Measurements from ENCODE around the gene AASS. TPM values are rescaled to one million over a fixed set of nuclear protein-coding genes. Genes with fewer than 3 reads are reported as not detected.

The AASS gene
- total and polyA plus RNA-seq, 2 of the 8 experiments (the other 6 are each of a cell fraction or from before 2014, with no cell fraction given), result 203 to 394 TPM

- H3K23ac ChIP-seq (ENCODE audit: insufficient read length), result no peak overlapping the region
- no peak for TF ChIP-seq HDAC6 (IDR thresholded peaks at IDR 0.05; ENCODE audit: low read depth, low read length)
- TF ChIP-seq SP2 (IDR thresholded peaks at IDR 0.05; ENCODE audit: low read length), result no peak
- TF ChIP-seq CTBP2 (IDR thresholded peaks at IDR 0.05; ENCODE audit: borderline replicate concordance, insufficient read depth, insufficient read length, low read length), result no peak
- TF ChIP-seq EZH2 (IDR thresholded peaks at IDR 0.05; ENCODE audit: low read depth, low read length, severe bottlenecking), result no peak
- TF ChIP-seq SAP30 (IDR thresholded peaks at IDR 0.05; ENCODE audit: insufficient read depth, insufficient replicate concordance, low read length), result no peak
- TF ChIP-seq SIX5 (IDR thresholded peaks at IDR 0.05; ENCODE audit: low read depth, low read length), result no peak
- H4K20me1 ChIP-seq (replicated peaks in 1 of 2; ENCODE audit: control insufficient read depth in 1 of 2, insufficient read depth in 2 of 2, low read length in 2 of 2), result no peaks in the 10 kb centered on the region
- DNase-seq (ENCODE audit: low read depth in 1 of 2, low spot score in 2 of 2) (no peak), FAIRE-seq (no peak)
- no peak overlapping the region for H2BK12ac ChIP-seq (ENCODE audit: low read depth, low read length)
- no peak overlapping the region for H2AK5ac ChIP-seq (ENCODE audit: low read depth, low read length)
- peaks cover 0 to 14% (median 1%) of the 10 kb centered on the region in 4 experiments; a peak in 3 of 8 replicates for H3K36me3 ChIP-seq (ENCODE audit: control insufficient read depth in 2 of 4, insufficient read depth in 4 of 4, low read length in 3 of 4)
- no peak overlapping the region for H4K8ac ChIP-seq (ENCODE audit: extremely low read depth, insufficient read depth, low read length)
- H3K4ac ChIP-seq (replicated peaks; ENCODE audit: insufficient read length, low read depth, low read length), result no peak overlapping the region
- POLR2A ChIA-PET (ENCODE audit: partially characterized antibody), result no interaction called here
- H2BK15ac ChIP-seq (ENCODE audit: low read length), result no peak overlapping the region
- no peak overlapping the region for H2BK5ac ChIP-seq (ENCODE audit: low read depth, low read length)
- H3K9me3 ChIP-seq (ENCODE audit: insufficient read depth in 2 of 2, low read depth in 1 of 2, low read length in 1 of 2), result no peaks in the 10 kb centered on the region
- H2BK20ac ChIP-seq (ENCODE audit: low read length), result no peak overlapping the region
- H3K79me2 ChIP-seq (ENCODE audit: control insufficient read depth in 1 of 2, insufficient read depth in 2 of 2, low read length in 2 of 2), result no peaks in the 10 kb centered on the region
- H4K5ac ChIP-seq (ENCODE audit: insufficient read length, low read depth, low read length), result no peak overlapping the region
- no peaks in the 10 kb centered on the region for H3K4me1 ChIP-seq (replicated peaks in 1 of 4; ENCODE audit: control insufficient read depth in 3 of 4, insufficient read depth in 4 of 4, low read length in 3 of 4)
- H3K27me3 ChIP-seq (replicated peaks in 1 of 4; ENCODE audit: control insufficient read depth in 3 of 4, extremely low read depth in 1 of 4, insufficient read depth in 3 of 4, low read length in 3 of 4), result peaks cover 0 to 1% (median 0%) of the 10 kb centered on the region in 4 experiments; a peak in 1 of 7 replicates
- no peak overlapping the region for H3K27ac ChIP-seq (ENCODE audit: low read depth, low read length)
- H3K14ac ChIP-seq (ENCODE audit: insufficient read length), result no peak overlapping the region
- no peak overlapping the region for H3K9ac ChIP-seq (replicated peaks in 1 of 4; ENCODE audit: extremely low read depth in 1 of 4, low read depth in 3 of 4, low read length in 3 of 4)
- no peak overlapping the region for H3K4me3 ChIP-seq (ENCODE audit: extremely low read depth in 1 of 4, insufficient read depth in 2 of 4, low read depth in 3 of 4, low read length in 4 of 4)
- H3K18ac ChIP-seq (ENCODE audit: extremely low read depth, low read length), result no peak overlapping the region
- no peak overlapping the region for H2AFZ ChIP-seq (ENCODE audit: low read length)
- H3K56ac ChIP-seq (replicated peaks; ENCODE audit: insufficient read length, low read depth, low read length), result no peak overlapping the region
- H3K4me2 ChIP-seq (ENCODE audit: insufficient read depth in 1 of 2, low read depth in 2 of 2, low read length in 2 of 2), result no peak overlapping the region
- 89% methylated on average over 2 of the region's 2 CpGs; no CpG with 5 or more reads in 1 of the 2 experiments for WGBS, 2 experiments (ENCODE audit: extremely low coverage in 1 of 2, insufficient coverage in 1 of 2, insufficient read length in 1 of 2, insufficient replicate concordance in 2 of 2, low coverage in 1 of 2, low lambda C conversion rate in 2 of 2, missing lambda C conversion rate in 1 of 2)
- H3K23me2 ChIP-seq (ENCODE audit: low read depth, low read length), result no peaks in the 10 kb centered on the region
- CTCF ChIA-PET (ENCODE audit: partially characterized antibody), result interaction anchor here (1.4 kb wide), 1 partner anchor 32 kb away, joined by 4 read pairs; no protein-coding TSS in a partner anchor
- H4K91ac ChIP-seq (replicated peaks; ENCODE audit: insufficient read length, low read length), result no peak overlapping the region
- no peaks in the 10 kb centered on the region for H3K79me1 ChIP-seq (ENCODE audit: low read depth, low read length)
- H2BK120ac ChIP-seq (replicated peaks; ENCODE audit: low read depth, low read length), result no peak overlapping the region
Measured at GRCh38 chr7:122027058-122027457, 117.0 kb downstream of the AASS start.

Measured in H1 (cell line).